ENCODE measurements around the gene LCN1.

LCN1 gene

DNA sequence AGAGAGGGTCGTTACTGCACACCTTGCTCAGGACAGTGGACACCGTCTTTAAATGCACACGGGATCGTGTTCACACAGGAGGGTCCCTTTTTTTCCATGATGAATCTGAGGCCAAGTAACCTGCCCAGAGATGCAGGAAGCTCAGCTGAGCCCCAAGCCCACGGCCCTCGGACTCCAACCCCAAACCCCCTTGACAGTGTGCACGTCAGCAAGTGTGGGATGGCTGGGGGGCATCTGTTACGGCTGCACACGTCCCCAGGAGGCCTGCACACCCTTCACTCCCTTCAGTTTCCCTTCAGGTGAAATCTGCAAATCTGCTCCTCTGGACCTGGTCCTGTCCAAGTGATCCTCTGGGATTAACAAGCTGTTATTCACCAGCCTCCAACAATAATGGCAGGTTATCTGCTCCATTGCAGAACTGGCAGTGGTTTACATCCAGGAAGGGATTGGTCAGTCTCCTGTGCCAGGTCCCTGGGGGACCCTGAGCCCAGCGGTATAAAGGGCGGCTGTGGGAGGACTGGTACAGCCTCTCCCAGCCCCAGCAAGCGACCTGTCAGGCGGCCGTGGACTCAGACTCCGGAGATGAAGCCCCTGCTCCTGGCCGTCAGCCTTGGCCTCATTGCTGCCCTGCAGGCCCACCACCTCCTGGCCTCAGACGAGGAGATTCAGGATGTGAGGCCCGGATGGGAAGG is at the start of gene LCN1:
Gene LCN1 (plus strand): TSS at position 525 of the 692 bp plus-strand sequence. CDS start 58 bp downstream, at position 583.
- no peak within 1 kb of the TSS for H3K4me3 ChIP-seq (ENCODE audit: low read length, poor library complexity, severe bottlenecking)
- no peak within 1 kb of the TSS for H3K9ac ChIP-seq (ENCODE audit: low read depth, low read length, poor library complexity, severe bottlenecking)
- H4K20me1 ChIP-seq (ENCODE audit: insufficient read depth, low read length, poor library complexity, severe bottlenecking): no peaks in the 10 kb centered on the region
- no peak within 1 kb of the TSS for H2AFZ ChIP-seq (ENCODE audit: low read length)
- H3K4me1 ChIP-seq (ENCODE audit: insufficient read depth, low read length, poor library complexity, severe bottlenecking): no peaks in the 10 kb centered on the region
- no peaks in the 10 kb centered on the region for H3K9me2 ChIP-seq (replicated peaks; ENCODE audit: low read depth, low read length)
- H3F3A ChIP-seq (ENCODE audit: low read depth): no peaks in the 10 kb centered on the region
- no peaks in the 10 kb centered on the region for H3K27me3 ChIP-seq (ENCODE audit: insufficient read depth, low read length, poor library complexity, severe bottlenecking)
- no peak within 1 kb of the TSS for H3K4me2 ChIP-seq (ENCODE audit: low read depth, low read length, poor library complexity, severe bottlenecking)
- no peaks in the 10 kb centered on the region for H3K36me3 ChIP-seq (ENCODE audit: insufficient read depth, low read length)
- H3K9me3 ChIP-seq (ENCODE audit: insufficient read depth, low read depth, low read length): peaks cover 3% of the 10 kb centered on the region; the same call in 1 of the 2 replicates
- no peaks in the 10 kb centered on the region for H3K79me2 ChIP-seq (ENCODE audit: insufficient read depth, low read length)
- TF ChIP-seq EZH2phosphoT487 (IDR thresholded peaks at IDR 0.05; ENCODE audit: borderline replicate concordance): no peak
- no peak for TF ChIP-seq CTCF (conservative IDR thresholded peaks at IDR 0.05; ENCODE audit: low read length)

DNA sequence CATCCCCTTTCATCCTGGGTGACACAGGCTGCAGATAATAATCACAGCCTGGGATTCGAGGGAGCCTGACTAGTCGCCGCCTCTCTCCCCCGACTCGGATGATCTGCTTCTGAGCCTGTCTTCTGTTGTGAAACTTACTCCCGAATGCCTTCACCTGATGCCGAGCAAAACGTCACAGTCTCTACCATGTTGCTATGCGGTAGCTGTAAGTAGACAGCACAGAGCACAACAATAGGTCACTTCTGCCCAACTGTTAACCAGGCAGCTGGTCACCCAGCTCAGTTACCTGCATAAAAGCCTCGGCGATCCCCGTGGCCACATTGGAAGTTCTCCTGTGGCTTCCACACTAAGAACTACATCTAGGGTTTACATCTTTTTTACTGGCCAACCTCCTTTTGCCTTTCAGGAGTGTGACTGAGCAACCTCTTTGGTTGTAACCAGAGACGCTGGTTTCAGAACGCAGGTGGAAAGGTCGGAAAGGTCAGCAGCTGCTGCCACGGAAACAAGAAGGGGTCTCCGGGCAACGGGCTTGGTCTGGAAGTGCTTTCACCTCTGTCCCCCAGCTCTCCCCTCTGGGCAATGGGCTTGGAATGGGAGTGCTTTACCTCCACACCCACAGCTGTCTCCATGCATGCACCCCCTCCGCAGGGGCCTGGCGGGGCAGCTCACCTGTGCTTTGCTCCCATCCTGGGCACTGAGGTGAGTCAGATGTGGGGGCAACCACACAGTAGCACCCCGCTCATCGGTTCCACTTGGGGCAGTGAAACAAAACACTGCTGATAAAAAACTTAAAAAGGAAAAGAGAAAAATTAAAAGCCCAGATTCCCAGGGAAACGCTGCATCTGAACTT is 49.2 kb upstream of the LCN1 start:
- no peak overlapping the region for H2AFZ ChIP-seq (ENCODE audit: low read length)
- no peaks in the 10 kb centered on the region for H3K79me2 ChIP-seq (ENCODE audit: insufficient read depth, low read length)
- H4K20me1 ChIP-seq (ENCODE audit: insufficient read depth, low read length, poor library complexity, severe bottlenecking): no peaks in the 10 kb centered on the region
- H3K4me1 ChIP-seq (ENCODE audit: insufficient read depth, low read length, poor library complexity, severe bottlenecking): no peaks in the 10 kb centered on the region
- H3F3A ChIP-seq (ENCODE audit: low read depth): no peaks in the 10 kb centered on the region
- TF ChIP-seq CTCF (conservative IDR thresholded peaks at IDR 0.05; ENCODE audit: low read length): no peak
- no peak for TF ChIP-seq EZH2phosphoT487 (IDR thresholded peaks at IDR 0.05; ENCODE audit: borderline replicate concordance)
- H3K36me3 ChIP-seq (ENCODE audit: insufficient read depth, low read length): no peaks in the 10 kb centered on the region
- no peak overlapping the region for H3K4me3 ChIP-seq (ENCODE audit: low read length, poor library complexity, severe bottlenecking)
- H3K9ac ChIP-seq (ENCODE audit: low read depth, low read length, poor library complexity, severe bottlenecking): no peak overlapping the region
- no peak overlapping the region for H3K4me2 ChIP-seq (ENCODE audit: low read depth, low read length, poor library complexity, severe bottlenecking)
- no peaks in the 10 kb centered on the region for H3K9me2 ChIP-seq (replicated peaks; ENCODE audit: low read depth, low read length)
- no peaks in the 10 kb centered on the region for H3K9me3 ChIP-seq (ENCODE audit: insufficient read depth, low read depth, low read length)
- H3K27me3 ChIP-seq (ENCODE audit: insufficient read depth, low read length, poor library complexity, severe bottlenecking): no peaks in the 10 kb centered on the region

DNA sequence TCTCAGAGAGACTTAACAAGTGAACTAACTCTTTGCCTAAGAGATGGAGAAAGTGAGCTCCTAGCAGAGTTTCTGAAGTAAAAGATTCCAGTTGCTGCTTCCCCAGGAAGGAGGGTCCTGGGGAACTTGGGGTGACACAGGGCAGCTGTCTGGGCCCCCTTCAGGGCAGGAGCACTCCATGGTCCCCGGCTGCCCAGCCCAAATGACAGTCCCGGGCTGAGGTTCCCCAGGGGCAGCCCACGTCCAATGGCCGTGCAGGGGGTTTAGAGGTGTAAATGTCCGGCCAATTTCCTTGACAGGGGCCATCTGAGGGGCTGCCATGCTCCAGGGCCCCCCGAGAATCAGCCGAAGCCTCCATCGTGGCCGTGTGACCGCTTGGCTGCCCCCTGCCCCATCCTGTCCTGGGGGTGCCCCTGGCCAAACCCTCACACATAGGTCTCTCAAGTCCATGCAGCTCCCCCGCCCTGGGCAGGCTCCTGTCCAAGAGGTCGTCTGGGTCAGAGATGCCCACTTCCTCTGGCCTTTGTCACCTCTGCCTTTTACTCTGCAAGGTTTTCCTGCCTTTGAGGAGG is 47.2 kb upstream of the LCN1 start:
- TF ChIP-seq EZH2phosphoT487 (IDR thresholded peaks at IDR 0.05; ENCODE audit: borderline replicate concordance) (no peak), CTCF (conservative IDR thresholded peaks at IDR 0.05; ENCODE audit: low read length) (no peak)
- H3K79me2 ChIP-seq (ENCODE audit: insufficient read depth, low read length): no peaks in the 10 kb centered on the region
- no peaks in the 10 kb centered on the region for H4K20me1 ChIP-seq (ENCODE audit: insufficient read depth, low read length, poor library complexity, severe bottlenecking)
- no peaks in the 10 kb centered on the region for H3F3A ChIP-seq (ENCODE audit: low read depth)
- no peak overlapping the region for H3K9ac ChIP-seq (ENCODE audit: low read depth, low read length, poor library complexity, severe bottlenecking)
- H3K9me2 ChIP-seq (replicated peaks; ENCODE audit: low read depth, low read length): no peaks in the 10 kb centered on the region
- H3K36me3 ChIP-seq (ENCODE audit: insufficient read depth, low read length): no peaks in the 10 kb centered on the region
- no peak overlapping the region for H3K4me3 ChIP-seq (ENCODE audit: low read length, poor library complexity, severe bottlenecking)
- no peaks in the 10 kb centered on the region for H3K27me3 ChIP-seq (ENCODE audit: insufficient read depth, low read length, poor library complexity, severe bottlenecking)
- no peaks in the 10 kb centered on the region for H3K9me3 ChIP-seq (ENCODE audit: insufficient read depth, low read depth, low read length)
- no peak overlapping the region for H2AFZ ChIP-seq (ENCODE audit: low read length)
- no peak overlapping the region for H3K4me2 ChIP-seq (ENCODE audit: low read depth, low read length, poor library complexity, severe bottlenecking)
- no peaks in the 10 kb centered on the region for H3K4me1 ChIP-seq (ENCODE audit: insufficient read depth, low read length, poor library complexity, severe bottlenecking)
